ENCODE results near the gene MALRD1. TPM values are rescaled to one million over a fixed set of nuclear protein-coding genes. Genes with fewer than 3 reads are reported as not detected.

The MALRD1 gene
- total and polyA plus RNA-seq, 2 of the 8 experiments (the other 6 are each of a cell fraction or from before 2014, with no cell fraction given) = 0.32 to 0.35 TPM

GRCh38 chr10:19021162-19021561 is 27.4 kb upstream of the MALRD1 start:
- no peak overlapping the region for H3K4me3 ChIP-seq (ENCODE audit: extremely low read depth in 1 of 4, insufficient read depth in 2 of 4, low read depth in 3 of 4, low read length in 4 of 4)
- FAIRE-seq (no peak), DNase-seq (ENCODE audit: low read depth in 1 of 2, low spot score in 2 of 2) (no peak)
- no peaks in the 10 kb centered on the region for H3K36me3 ChIP-seq (ENCODE audit: control insufficient read depth in 2 of 4, insufficient read depth in 4 of 4, low read length in 3 of 4)
- no peak overlapping the region for H3K4ac ChIP-seq (replicated peaks; ENCODE audit: insufficient read length, low read depth, low read length)
- H3K14ac ChIP-seq (ENCODE audit: insufficient read length) = no peak overlapping the region
- H4K20me1 ChIP-seq (replicated peaks in 1 of 2; ENCODE audit: control insufficient read depth in 1 of 2, insufficient read depth in 2 of 2, low read length in 2 of 2) = no peaks in the 10 kb centered on the region
- no peak overlapping the region for H3K23ac ChIP-seq (ENCODE audit: insufficient read length)
- no peak overlapping the region for H2AK5ac ChIP-seq (ENCODE audit: low read depth, low read length)
- H3K79me1 ChIP-seq (ENCODE audit: low read depth, low read length) = no peaks in the 10 kb centered on the region
- POLR2A ChIA-PET (ENCODE audit: partially characterized antibody) = no interaction called here
- no peak overlapping the region for H2BK15ac ChIP-seq (ENCODE audit: low read length)
- H3K56ac ChIP-seq (replicated peaks; ENCODE audit: insufficient read length, low read depth, low read length) = no peak overlapping the region
- 93% methylated on average over 2 of the region's 2 CpGs; no CpG with 5 or more reads in 1 of the 2 experiments for WGBS, 2 experiments (ENCODE audit: extremely low coverage in 1 of 2, insufficient coverage in 1 of 2, insufficient read length in 1 of 2, insufficient replicate concordance in 2 of 2, low coverage in 1 of 2, low lambda C conversion rate in 2 of 2, missing lambda C conversion rate in 1 of 2)
- no peaks in the 10 kb centered on the region for H3K79me2 ChIP-seq (ENCODE audit: control insufficient read depth in 1 of 2, insufficient read depth in 2 of 2, low read length in 2 of 2)
- CTCF ChIA-PET (ENCODE audit: partially characterized antibody) = interaction anchor here (0.6 kb wide), 1 partner anchor 179 kb away, joined by 3 read pairs; no protein-coding TSS in a partner anchor
- no peaks in the 10 kb centered on the region for H3K23me2 ChIP-seq (ENCODE audit: low read depth, low read length)
- H3K27ac ChIP-seq (ENCODE audit: low read depth, low read length) = no peak overlapping the region
- no peak overlapping the region for H2BK120ac ChIP-seq (replicated peaks; ENCODE audit: low read depth, low read length)
- no peak overlapping the region for H2BK12ac ChIP-seq (ENCODE audit: low read depth, low read length)
- H3K27me3 ChIP-seq (replicated peaks in 1 of 4; ENCODE audit: control insufficient read depth in 3 of 4, extremely low read depth in 1 of 4, insufficient read depth in 3 of 4, low read length in 3 of 4) = no peaks in the 10 kb centered on the region
- no peaks in the 10 kb centered on the region for H3K9me3 ChIP-seq (ENCODE audit: insufficient read depth in 2 of 2, low read depth in 1 of 2, low read length in 1 of 2)
- H3K9ac ChIP-seq (replicated peaks in 1 of 4; ENCODE audit: extremely low read depth in 1 of 4, low read depth in 3 of 4, low read length in 3 of 4) = no peak overlapping the region
- no peak overlapping the region for H3K4me2 ChIP-seq (ENCODE audit: insufficient read depth in 1 of 2, low read depth in 2 of 2, low read length in 2 of 2)
- H4K91ac ChIP-seq (replicated peaks; ENCODE audit: insufficient read length, low read length) = no peak overlapping the region
- H4K8ac ChIP-seq (ENCODE audit: extremely low read depth, insufficient read depth, low read length) = no peak overlapping the region
- H2BK5ac ChIP-seq (ENCODE audit: low read depth, low read length) = no peak overlapping the region
- no peak overlapping the region for H2AFZ ChIP-seq (ENCODE audit: low read length)
- TF ChIP-seq SAP30 (IDR thresholded peaks at IDR 0.05; ENCODE audit: insufficient read depth, insufficient replicate concordance, low read length) (no peak), CREB1 (IDR thresholded peaks at IDR 0.05) (no peak), BACH1 (IDR thresholded peaks at IDR 0.05; ENCODE audit: low read length) (no peak), CBX5 (IDR thresholded peaks at IDR 0.05; ENCODE audit: low read depth, low read length) (no peak), HDAC6 (IDR thresholded peaks at IDR 0.05; ENCODE audit: low read depth, low read length) (no peak)
- no peak overlapping the region for H2BK20ac ChIP-seq (ENCODE audit: low read length)
- H4K5ac ChIP-seq (ENCODE audit: insufficient read length, low read depth, low read length) = no peak overlapping the region
- H3K4me1 ChIP-seq (replicated peaks in 1 of 4; ENCODE audit: control insufficient read depth in 3 of 4, insufficient read depth in 4 of 4, low read length in 3 of 4) = no peaks in the 10 kb centered on the region
- no peak overlapping the region for H3K18ac ChIP-seq (ENCODE audit: extremely low read depth, low read length)
